ENCODE results near the gene ADNP2. TPM values are rescaled to one million over a fixed set of nuclear protein-coding genes. Genes with fewer than 3 reads are reported as not detected.
A peak's percentile ranks its signal among the peaks of the same experiment; 100 is the strongest.

The ADNP2 gene
- 10 to 100 TPM; 17.6 to 20.6 TPM for total RNA-seq
- long read RNA-seq, partial matches to known transcripts = 0 of 21 reads
- long read RNA-seq, other reads (novel, unspliced or antisense) = 21 of 21 reads

- DNase-seq (peak; percentile 81 to 90), ATAC-seq (peak; percentile 91)
- intact Hi-C loops (cut with DNase I, micrococcal nuclease) = no loop called here
Observed at GRCh38 chr18:80108739-80109675, at the start of gene ADNP2. ADNP2 (plus strand) TSS chr18:80109262; CDS start chr18:80117543, 8,281 bp downstream.

- intact Hi-C loops (cut with DNase I, micrococcal nuclease) = no loop called here
- DNase-seq (no peak), ATAC-seq (no peak)
Observed at GRCh38 chr18:80059945-80060344, 49.1 kb upstream of the ADNP2 start.

GRCh38 chr18:80065705-80066104 lies 43.4 kb upstream of the ADNP2 start:
- intact Hi-C loops (cut with DNase I, micrococcal nuclease) = no loop called here
- ATAC-seq = no peak

GRCh38 chr18:80067321-80067720 lies 41.7 kb upstream of the ADNP2 start:
- intact Hi-C loops (cut with DNase I, micrococcal nuclease) = no loop called here
- ATAC-seq = no peak
- DNase-seq = no peak

More at GRCh38 chr18:80065705-80066104, 43.4 kb upstream of the ADNP2 start:
- DNase-seq = no peak

- intact Hi-C loops (cut with DNase I, micrococcal nuclease) = no loop called here
- DNase-seq (no peak), ATAC-seq (no peak)
Observed at GRCh38 chr18:80067897-80068296, 41.2 kb upstream of the ADNP2 start.

GRCh38 chr18:80068571-80069272 lies 40.3 kb upstream of the ADNP2 start:
- DNase-seq (no peak), ATAC-seq (no peak)
- intact Hi-C loops (cut with DNase I, micrococcal nuclease) = no loop called here

- DNase-seq = no peak
- ATAC-seq = no peak
- intact Hi-C loops (cut with DNase I, micrococcal nuclease) = no loop called here
Observed at GRCh38 chr18:80070825-80071224, 38.2 kb upstream of the ADNP2 start.

- intact Hi-C loops (cut with DNase I, micrococcal nuclease) = no loop called here
- no peak for DNase-seq
- ATAC-seq = no peak
Observed at GRCh38 chr18:80074183-80074582, 34.9 kb upstream of the ADNP2 start.

- DNase-seq = no peak
- intact Hi-C loops (cut with DNase I, micrococcal nuclease) = no loop called here
- ATAC-seq = no peak
Observed at GRCh38 chr18:80074697-80075096, 34.4 kb upstream of the ADNP2 start.

GRCh38 chr18:80075940-80076339 lies 33.1 kb upstream of the ADNP2 start:
- intact Hi-C loops (cut with DNase I, micrococcal nuclease) = no loop called here
- DNase-seq (no peak), ATAC-seq (no peak)

- intact Hi-C loops (cut with DNase I, micrococcal nuclease) = no loop called here
- DNase-seq (no peak), ATAC-seq (no peak)
Observed at GRCh38 chr18:80076379-80076778, 32.7 kb upstream of the ADNP2 start.

- no peak for ATAC-seq
- no peak for DNase-seq
- intact Hi-C loops (cut with DNase I, micrococcal nuclease) = no loop called here
Observed at GRCh38 chr18:80077873-80078272, 31.2 kb upstream of the ADNP2 start.

GRCh38 chr18:80086281-80086680 lies 22.8 kb upstream of the ADNP2 start:
- ATAC-seq = no peak
- intact Hi-C loops (cut with DNase I, micrococcal nuclease) = no loop called here

GRCh38 chr18:80088036-80088435 lies 21.0 kb upstream of the ADNP2 start:
- no peak for ATAC-seq
- intact Hi-C loops (cut with DNase I, micrococcal nuclease) = no loop called here
- no peak for DNase-seq

More at GRCh38 chr18:80086281-80086680, 22.8 kb upstream of the ADNP2 start:
- no peak for DNase-seq

GRCh38 chr18:80088823-80089222 lies 20.2 kb upstream of the ADNP2 start:
- DNase-seq (no peak), ATAC-seq (no peak)
- intact Hi-C loops (cut with DNase I, micrococcal nuclease) = no loop called here

GRCh38 chr18:80095414-80095813 lies 13.6 kb upstream of the ADNP2 start:
- intact Hi-C loops (cut with DNase I, micrococcal nuclease) = no loop called here
- DNase-seq = no peak
- ATAC-seq = no peak

GRCh38 chr18:80096032-80096565 lies 13.0 kb upstream of the ADNP2 start:
- intact Hi-C loops (cut with DNase I, micrococcal nuclease) = no loop called here
- ATAC-seq = no peak
- no peak for DNase-seq

GRCh38 chr18:80097201-80097600 lies 11.9 kb upstream of the ADNP2 start:
- intact Hi-C loops (cut with DNase I, micrococcal nuclease) = no loop called here
- no peak for DNase-seq
- ATAC-seq = no peak

GRCh38 chr18:80103231-80103630 lies 5.8 kb upstream of the ADNP2 start:
- DNase-seq (no peak), ATAC-seq (no peak)
- intact Hi-C loops (cut with DNase I, micrococcal nuclease) = no loop called here

- ATAC-seq = no peak
Observed at GRCh38 chr18:80104364-80104779, 4.7 kb upstream of the ADNP2 start.

More at GRCh38 chr18:80104364-80104779, 4.7 kb upstream of the ADNP2 start:
- no peak for DNase-seq
- intact Hi-C loops (cut with DNase I, micrococcal nuclease) = no loop called here
